GM19025 (cell line): Measurements from ENCODE around the gene SGSH.

Experiments
- ATAC-seq: cut with Tn5 transposase; IDR thresholded peaks from one replicate; pipeline ENCODE4 v1.9.1; 2021; ENCODE audit warnings: mild to moderate bottlenecking, low read depth, moderate library complexity; ENCODE audit not compliant: unreplicated experiment

The SGSH gene

DNA sequence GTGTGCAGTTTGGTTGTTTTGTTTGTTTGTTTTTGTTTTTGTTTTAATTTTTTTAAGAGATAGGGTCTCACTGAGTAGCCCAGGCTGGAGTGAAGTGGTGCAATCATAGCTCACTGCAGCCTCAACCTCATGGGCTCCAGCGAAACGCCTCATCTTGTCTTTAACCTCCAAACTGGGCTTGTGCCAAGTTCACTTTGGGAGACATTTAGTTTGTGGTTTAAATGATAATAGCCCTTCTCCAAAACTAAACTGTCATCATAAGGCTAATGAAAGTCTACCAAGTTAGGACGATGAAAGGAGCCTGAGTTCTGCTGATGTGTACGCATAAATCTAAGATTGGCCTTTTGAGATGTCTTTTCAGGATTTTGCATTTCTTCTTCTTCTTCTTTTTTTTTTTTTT is 56.8 kb downstream of the SGSH start:
- no peak for ATAC-seq

DNA sequence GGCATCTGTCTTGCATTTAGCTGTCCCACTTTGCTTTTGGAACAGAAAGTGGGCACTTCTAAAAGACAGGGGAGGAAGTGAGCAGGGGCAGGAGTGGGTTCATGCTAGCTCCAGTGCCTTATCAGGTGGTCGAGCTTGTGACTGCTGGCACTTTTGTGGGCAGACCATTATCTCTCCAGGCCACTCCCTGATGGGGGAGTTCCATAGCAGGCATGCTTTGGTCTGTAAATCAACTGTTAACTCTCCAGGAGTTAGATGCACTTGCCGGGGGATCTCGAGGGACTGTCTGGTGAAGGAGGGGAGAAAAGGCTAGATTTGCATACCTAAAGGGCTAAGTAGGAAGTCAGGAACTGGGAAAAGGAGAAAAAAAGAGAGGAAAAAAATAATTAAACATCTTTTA is 59.6 kb downstream of the SGSH start:
- ATAC-seq, result no peak
